ENCODE data around the gene CRTC3. TPM values are rescaled to one million over a fixed set of nuclear protein-coding genes. Genes with fewer than 3 reads are reported as not detected.

The CRTC3 gene
- total and polyA plus RNA-seq, 2 donors (not counting 3 experiments of a cell fraction or from before 2014, with no cell fraction given) = 16.2 to 26.4 TPM

- H3K9me1 ChIP-seq (replicated peaks; ENCODE audit: control insufficient read depth, extremely low read depth, insufficient read depth, low read length) = no peaks in the 10 kb centered on the region
- no peaks in the 10 kb centered on the region for H3K79me2 ChIP-seq (ENCODE audit: control insufficient read depth, insufficient read depth, low read length)
- H3K4me3 ChIP-seq (replicated peaks in 1 of 3; ENCODE audit: insufficient read depth in 1 of 3, low read depth in 1 of 3, low read length in 3 of 3) = peak overlapping the region; percentile 49 to 85 (median 80)
- intact Hi-C loops (cut with micrococcal nuclease) = loop anchor here (1.0 kb wide), 1 partner anchor 17 kb away; no protein-coding TSS in a partner anchor
- H4K20me1 ChIP-seq (replicated peaks; ENCODE audit: control insufficient read depth, extremely low read depth, insufficient read depth, low read length) = no peaks in the 10 kb centered on the region
- BruUV-seq (replicated peaks) = TSS peak; percentile 75
- peak; percentile 19 for DNase-seq (ENCODE audit: low read depth, low spot score)
- CTCF ChIA-PET = interaction anchor here (0.6 to 2.5 kb wide), 5 partner anchors 11 to 165 kb away, joined by 3 to 9 read pairs (median 4); no protein-coding TSS in a partner anchor
- peak; percentile 18 for FAIRE-seq
- H3K4me2 ChIP-seq (ENCODE audit: insufficient read depth, low read length) = peak overlapping the region; percentile 83
- H3K27ac ChIP-seq (ENCODE audit: insufficient read depth, low read depth, low read length) = peak overlapping the region; percentile 72
- H3K9me3 ChIP-seq (replicated peaks; ENCODE audit: control insufficient read depth, insufficient read depth, low read length) = no peaks in the 10 kb centered on the region
- no peaks in the 10 kb centered on the region for H3K27me3 ChIP-seq (ENCODE audit: control insufficient read depth in 2 of 2, insufficient read depth in 2 of 2, low read length in 2 of 2)
- peak overlapping the region; percentile 80 for H3K9ac ChIP-seq (replicated peaks; ENCODE audit: extremely low read depth, insufficient read depth, low read length)
- TF ChIP-seq POLR2AphosphoS5 (IDR thresholded peaks at IDR 0.05; ENCODE audit: insufficient read depth, low read depth, low read length) = peak; percentile 43
- peak; percentile 37 for TF ChIP-seq POLR2A (IDR thresholded peaks at IDR 0.05; ENCODE audit: low read depth, low read length)
- TF ChIP-seq GATA2 (IDR thresholded peaks at IDR 0.05; ENCODE audit: insufficient read depth, insufficient read length, low read depth, low read length) = no peak
- H3K36me3 ChIP-seq (ENCODE audit: control insufficient read depth in 2 of 2, extremely low read depth in 1 of 2, insufficient read depth in 2 of 2, low read length in 2 of 2) = no peaks in the 10 kb centered on the region
- no peaks in the 10 kb centered on the region for H3K4me1 ChIP-seq (ENCODE audit: control insufficient read depth, extremely low read depth, insufficient read depth, low read length)
- dilution Hi-C loops (cut with MboI; ENCODE audit: extremely low pct_ligation_motif_present, low sequenced_read_pairs) = no loop called here
- H2AFZ ChIP-seq (ENCODE audit: low read depth, low read length) = peak overlapping the region; percentile 69
- POLR2A ChIA-PET = interaction anchor here (0.6 kb wide), 1 partner anchor 291 kb away, joined by 4 read pairs; no protein-coding TSS in a partner anchor
These were observed 135.8 kb downstream of the CRTC3 start for GRCh38 chr15:90665288-90666134.

DNA sequence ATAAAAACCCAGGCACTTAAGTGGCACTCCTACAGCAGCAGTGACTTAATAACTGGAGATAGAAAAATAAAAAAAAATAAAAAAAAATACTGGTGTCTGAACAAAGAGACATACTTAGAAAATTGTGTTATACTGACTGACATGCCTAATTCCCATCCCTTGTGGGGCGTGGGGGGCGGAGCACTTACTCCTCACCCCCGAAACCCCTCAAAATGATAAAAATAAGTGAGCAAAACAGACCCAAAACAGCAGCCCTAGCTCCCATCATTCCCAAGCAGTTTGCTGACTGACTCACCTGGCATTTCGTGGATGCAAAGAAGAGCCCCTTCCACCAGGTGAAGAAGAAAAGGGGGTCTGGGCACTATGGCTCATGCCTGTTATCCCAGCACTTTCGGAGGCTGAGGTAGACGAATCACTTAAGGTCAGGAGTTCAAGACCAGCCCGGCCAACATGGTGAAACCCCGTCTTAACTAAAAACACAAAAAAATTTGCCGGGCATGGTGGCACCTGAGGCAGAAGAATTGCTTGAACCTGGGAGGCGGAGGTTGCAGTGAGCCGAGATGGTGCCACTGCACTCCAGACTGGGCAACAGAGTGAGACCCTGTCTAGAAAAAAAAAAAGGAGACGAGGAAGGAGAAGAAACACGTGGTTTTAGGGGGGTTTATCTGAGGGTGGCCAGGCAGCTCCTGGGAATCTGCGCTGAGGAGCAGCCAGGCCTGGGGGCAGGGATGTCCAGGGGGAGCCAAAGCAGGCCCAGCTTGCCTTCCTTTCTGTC is 136.6 kb downstream of the CRTC3 start:
- TF ChIP-seq CTCF (IDR thresholded peaks at IDR 0.05; ENCODE audit: extremely low read depth in 1 of 2, insufficient read depth in 1 of 2, low read depth in 1 of 2, low read length in 2 of 2) (no peak), POLR2A (IDR thresholded peaks at IDR 0.05; ENCODE audit: low read depth, low read length) (no peak), POLR2AphosphoS5 (IDR thresholded peaks at IDR 0.05; ENCODE audit: insufficient read depth, low read depth, low read length) (no peak), MAX (IDR thresholded peaks at IDR 0.05; ENCODE audit: insufficient read depth, insufficient read length) (no peak), FOS (IDR thresholded peaks at IDR 0.05; ENCODE audit: borderline replicate concordance, insufficient read depth, low read length) (no peak), EZH2 (IDR thresholded peaks at IDR 0.05; ENCODE audit: borderline replicate concordance, low read depth, low read length, severe bottlenecking) (no peak), MYC (IDR thresholded peaks at IDR 0.05; ENCODE audit: low read depth, low read length) (no peak), JUN (IDR thresholded peaks at IDR 0.05; ENCODE audit: borderline replicate concordance, insufficient read depth, insufficient read length, low read depth) (no peak), GATA2 (IDR thresholded peaks at IDR 0.05; ENCODE audit: insufficient read depth, insufficient read length, low read depth, low read length) (no peak)
- BruUV-seq (replicated peaks) = no TSS peak
- Histone ChIP-seq H3K4me2 (ENCODE audit: insufficient read depth, low read length) (peak overlapping the region; percentile 83), H2AFZ (ENCODE audit: low read depth, low read length) (peak overlapping the region; percentile 69), H3K9me3 (replicated peaks; ENCODE audit: control insufficient read depth, insufficient read depth, low read length) (no peaks in the 10 kb centered on the region), H3K79me2 (ENCODE audit: control insufficient read depth, insufficient read depth, low read length) (no peaks in the 10 kb centered on the region), H3K4me1 (ENCODE audit: control insufficient read depth, extremely low read depth, insufficient read depth, low read length) (no peaks in the 10 kb centered on the region), H4K20me1 (replicated peaks; ENCODE audit: control insufficient read depth, extremely low read depth, insufficient read depth, low read length) (no peaks in the 10 kb centered on the region), H3K27me3 (ENCODE audit: control insufficient read depth in 2 of 2, insufficient read depth in 2 of 2, low read length in 2 of 2) (no peaks in the 10 kb centered on the region), H3K4me3 (replicated peaks in 1 of 3; ENCODE audit: insufficient read depth in 1 of 3, low read depth in 1 of 3, low read length in 3 of 3) (peak overlapping the region in 1 of 3 experiments; percentile 85), H3K27ac (ENCODE audit: insufficient read depth, low read depth, low read length) (no peak overlapping the region), H3K36me3 (ENCODE audit: control insufficient read depth in 2 of 2, extremely low read depth in 1 of 2, insufficient read depth in 2 of 2, low read length in 2 of 2) (no peaks in the 10 kb centered on the region), H3K9ac (replicated peaks; ENCODE audit: extremely low read depth, insufficient read depth, low read length) (peak overlapping the region; percentile 80), H3K9me1 (replicated peaks; ENCODE audit: control insufficient read depth, extremely low read depth, insufficient read depth, low read length) (no peaks in the 10 kb centered on the region)
- CTCF ChIA-PET = interaction anchor here (0.8 to 2.5 kb wide), 3 partner anchors 13 to 18 kb away, joined by 3 to 6 read pairs (median 3); no protein-coding TSS in a partner anchor
- FAIRE-seq (no peak), DNase-seq (ENCODE audit: low read depth, low spot score) (no peak)
- dilution Hi-C loops (cut with MboI; ENCODE audit: extremely low pct_ligation_motif_present, low sequenced_read_pairs) (no loop called here), intact Hi-C loops (cut with micrococcal nuclease) (no loop called here)
- POLR2A ChIA-PET = no interaction called here
